ENCODE results near the gene OR6C65.
"Not testable (repeated sequence)": the region's sequence is repeated elsewhere in the genome, so short reads cannot be mapped to it uniquely, and the experiment has no call there.

Gene OR6C65

GRCh38 chr12:55441233-55441632 lies 40.9 kb downstream of the OR6C65 start:
- H3K4me3 ChIP-seq (ENCODE audit: low read length); DNase-seq (ENCODE audit: low read depth, low spot score): not testable (repeated sequence)

GRCh38 chr12:55443776-55444175 lies 43.4 kb downstream of the OR6C65 start, which contains the start of gene OR6C2:
OR6C2 (plus strand) TSS chr12:55444076; CDS start chr12:55452214, 8,138 bp downstream.
- DNase-seq (ENCODE audit: low read depth, low spot score), result no peak
- H3K4me3 ChIP-seq (ENCODE audit: low read length), result no peak within 1 kb of the TSS

- H3K4me3 ChIP-seq (ENCODE audit: low read length), result no peak overlapping the region
- DNase-seq (ENCODE audit: low read depth, low spot score), result no peak
These were observed 45.0 kb downstream of the OR6C65 start for GRCh38 chr12:55445357-55445756.

GRCh38 chr12:55446326-55446725 lies 46.0 kb downstream of the OR6C65 start:
- DNase-seq (ENCODE audit: low read depth, low spot score), result no peak

GRCh38 chr12:55448825-55449224 lies 48.5 kb downstream of the OR6C65 start:
- H3K4me3 ChIP-seq (ENCODE audit: low read length), result no peak overlapping the region
- no peak for DNase-seq (ENCODE audit: low read depth, low spot score)

More at GRCh38 chr12:55446326-55446725, 46.0 kb downstream of the OR6C65 start:
- H3K4me3 ChIP-seq (ENCODE audit: low read length), result no peak overlapping the region

All from Jurkat, Clone E6-1 (cell line).